GM12892 (cell line): ENCODE measurements around the gene HAPLN1.

ENCODE experiments used
- POLR2A ChIP-seq: IDR thresholded peaks from 2 replicates; pipeline ENCODE4 v1.6.1; 2011; ENCODE audit warnings: low read depth, low read length, control low read depth
- TAF1 ChIP-seq: IDR thresholded peaks from 2 replicates; pipeline ENCODE4 v1.6.1; 2011; ENCODE audit warnings: low read depth, mild to moderate bottlenecking, control low read depth, low read length, borderline replicate concordance

GRCh38 chr5:83767409-83767992 is 46.8 kb upstream of the HAPLN1 start:
- no peak for TF ChIP-seq POLR2A
- TF ChIP-seq TAF1: no peak
